Trophoblast cell (in vitro differentiated cells and primary cell): ENCODE data around the gene EPS8L1. TPM values are rescaled to one million over a fixed set of nuclear protein-coding genes. Genes with fewer than 3 reads are reported as not detected.
"Not testable (repeated sequence)": the region's sequence is repeated elsewhere in the genome, so short reads cannot be mapped to it uniquely, and the experiment has no call there.

Source experiments
- DNase-seq, 2 donors: peaks; one replicate each; pipeline ENCODE4 v3.0.0-alpha.2; 2016
- H2AFZ ChIP-seq: 2 replicates; pipeline ENCODE4 v1.6.1; 2013; ENCODE audit warnings: low read length, moderate library complexity, mild to moderate bottlenecking; ENCODE audit not compliant: insufficient read depth, poor library complexity
- H2AK5ac ChIP-seq: 2 replicates; pipeline ENCODE4 v1.6.1; 2013; ENCODE audit warnings: mild to moderate bottlenecking, low read length
- H2BK120ac ChIP-seq: 2 replicates; pipeline ENCODE4 v1.6.1; 2013; ENCODE audit warnings: low read length, mild to moderate bottlenecking, moderate library complexity; ENCODE audit not compliant: insufficient read depth, poor library complexity
- H2BK12ac ChIP-seq: 2 replicates; pipeline ENCODE4 v1.6.1; 2013; ENCODE audit warnings: mild to moderate bottlenecking, low read length, moderate library complexity
- H2BK5ac ChIP-seq: 2 replicates; pipeline ENCODE4 v1.6.1; 2013; ENCODE audit warnings: low read length, low read depth, moderate library complexity, mild to moderate bottlenecking; ENCODE audit not compliant: poor library complexity
- H3K14ac ChIP-seq: 2 replicates; pipeline ENCODE4 v1.6.1; 2013; ENCODE audit warnings: mild to moderate bottlenecking, low read length
- H3K18ac ChIP-seq: 2 replicates; pipeline ENCODE4 v1.6.1; 2013; ENCODE audit warnings: mild to moderate bottlenecking, low read length
- H3K23ac ChIP-seq: 2 replicates; pipeline ENCODE4 v1.6.1; 2013; ENCODE audit warnings: low read length
- H3K27ac ChIP-seq: 2 replicates; pipeline ENCODE4 v1.5.1; 2013; ENCODE audit warnings: low read depth, mild to moderate bottlenecking, inconsistent platforms, low read length, moderate library complexity
- H3K27me3 ChIP-seq: 2 replicates; pipeline ENCODE4 v1.6.1; 2013; ENCODE audit warnings: inconsistent platforms, mild to moderate bottlenecking, low read length, moderate library complexity; ENCODE audit not compliant: insufficient read depth
- H3K36me3 ChIP-seq, 2 experiments: 1 replicate in 1 of 2; 2 replicates in 1 of 2; pipeline ENCODE4 v1.6.1; 2013; ENCODE audit warnings: low read length in 2 of 2, mild to moderate bottlenecking in 2 of 2, moderate library complexity in 1 of 2; ENCODE audit not compliant: insufficient read depth in 2 of 2, control insufficient read depth in 1 of 2
- H3K4ac ChIP-seq: 2 replicates; pipeline ENCODE4 v1.6.1; 2013; ENCODE audit warnings: low read depth, mild to moderate bottlenecking, low read length, moderate library complexity
- H3K4me1 ChIP-seq, 2 experiments: 1 replicate in 1 of 2; 2 replicates in 1 of 2; pipeline ENCODE4 v1.6.1; 2013; ENCODE audit warnings: low read length in 2 of 2, mild to moderate bottlenecking in 2 of 2, moderate library complexity in 1 of 2; ENCODE audit not compliant: insufficient read depth in 2 of 2, control insufficient read depth in 1 of 2
- H3K4me2 ChIP-seq: 2 replicates; pipeline ENCODE4 v1.6.1; 2013; ENCODE audit warnings: inconsistent platforms, mild to moderate bottlenecking, low read length, moderate library complexity
- H3K4me3 ChIP-seq: 2 replicates; pipeline ENCODE4 v1.5.1; 2013; ENCODE audit warnings: mild to moderate bottlenecking, low read depth, low read length, inconsistent platforms
- H3K79me1 ChIP-seq: one replicate; pipeline ENCODE4 v1.6.1; 2013; ENCODE audit warnings: low read length
- H3K79me2 ChIP-seq: 2 replicates; pipeline ENCODE4 v1.6.1; 2013; ENCODE audit warnings: low read length, mild to moderate bottlenecking; ENCODE audit not compliant: control insufficient read depth, insufficient read depth, poor library complexity
- H3K9ac ChIP-seq: 2 replicates; pipeline ENCODE4 v1.6.1; 2013; ENCODE audit warnings: mild to moderate bottlenecking, low read length
- H3K9me3 ChIP-seq: 2 replicates; pipeline ENCODE4 v1.6.1; 2013; ENCODE audit warnings: low read depth, mild to moderate bottlenecking, control low read depth, inconsistent platforms, low read length; ENCODE audit not compliant: insufficient read depth
- H4K12ac ChIP-seq: 2 replicates; pipeline ENCODE4 v1.6.1; 2013; ENCODE audit warnings: low read depth, mild to moderate bottlenecking, low read length, moderate library complexity
- H4K8ac ChIP-seq: 2 replicates; pipeline ENCODE4 v1.6.1; 2013; ENCODE audit warnings: low read depth, mild to moderate bottlenecking, low read length, moderate library complexity
- H4K91ac ChIP-seq: one replicate; pipeline ENCODE4 v1.6.1; 2013; ENCODE audit warnings: low read depth, mild to moderate bottlenecking, low read length, moderate library complexity
- WGBS: extraction: QIAGEN DNeasy Blood & Tissue Kit; methylation state at CpG from one replicate; pipeline ENCODE4 v1.1.7; 2013; ENCODE audit warnings: missing lambda C conversion rate; ENCODE audit not compliant: insufficient read length, insufficient coverage; ENCODE audit errors: extremely low coverage; 5-methylcytosine and 5-hydroxymethylcytosine counted together
- polyA plus RNA-seq: library from polyadenylated mRNA; stranded (reverse); fragments of 200-250 nt; gene quantifications from 2 replicates; pipeline ENCODE4 v1.2.3, GENCODE V29; 2013

Gene EPS8L1
- polyA plus RNA-seq: 188 and 197 TPM in 2 replicates

DNA sequence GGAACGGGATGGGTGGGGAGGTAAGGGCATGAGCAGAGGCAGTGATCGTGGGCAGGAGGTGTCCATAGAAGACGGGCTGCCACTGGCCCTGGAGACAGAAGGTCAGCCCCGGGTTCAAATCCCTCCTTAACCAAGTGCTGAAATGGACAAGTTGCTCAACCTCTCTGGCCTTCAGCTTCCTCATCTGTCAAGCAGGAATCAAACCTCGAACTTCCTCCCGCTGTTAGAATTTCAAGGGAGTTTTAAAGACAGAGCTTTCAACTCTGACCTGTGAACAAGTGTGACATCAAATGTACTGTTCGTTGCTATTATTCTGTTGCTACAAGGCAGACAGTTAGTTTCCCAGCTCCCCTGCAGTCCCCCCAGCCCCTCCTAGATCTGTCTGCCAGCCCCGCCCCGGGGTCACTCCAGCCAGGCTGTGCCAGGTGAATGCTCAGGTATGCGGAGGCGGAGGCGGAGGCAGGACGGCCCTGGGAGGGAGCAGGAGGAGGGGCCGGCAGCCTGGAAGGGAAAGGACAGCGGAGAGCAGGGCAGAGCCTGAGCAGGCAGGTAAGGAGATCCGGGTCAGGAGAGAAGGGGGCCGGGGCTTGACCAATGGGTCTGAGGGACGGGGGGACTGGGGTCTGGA lies at the start of gene EPS8L1:
Gene EPS8L1 (plus strand): TSS at position 499 of the 628 bp plus-strand sequence. CDS start 576 bp downstream, outside the sequence.
- Histone ChIP-seq H3K23ac (no peak within 1 kb of the TSS), H2BK120ac (peak within 1 kb of the TSS; percentile 51), H3K4ac (peak within 1 kb of the TSS; percentile 69), H3K36me3 (peaks cover 3 to 5% of the 10 kb centered on the region in 2 experiments), H2AFZ (no peak within 1 kb of the TSS), H4K91ac (peak within 1 kb of the TSS; percentile 79), H2BK12ac (peak within 1 kb of the TSS; percentile 77), H3K27ac (peak within 1 kb of the TSS; percentile 59), H3K4me2 (peak within 1 kb of the TSS; percentile 14), H3K18ac (peak within 1 kb of the TSS; percentile 34), H3K79me1 (peaks cover 14% of the 10 kb centered on the region), H3K4me1 (peaks cover 10 to 18% of the 10 kb centered on the region in 2 experiments), H4K12ac (peak within 1 kb of the TSS; percentile 59), H3K79me2 (peaks cover 9% of the 10 kb centered on the region), H3K9me3 (peaks cover 3% of the 10 kb centered on the region), H2AK5ac (peak within 1 kb of the TSS; percentile 85), H2BK5ac (peak within 1 kb of the TSS; percentile 54), H3K9ac (no peak within 1 kb of the TSS), H3K14ac (peak within 1 kb of the TSS; percentile 95), H4K8ac (peak within 1 kb of the TSS; percentile 90), H3K4me3 (peak within 1 kb of the TSS; percentile 42), H3K27me3 (no peaks in the 10 kb centered on the region)
- WGBS: no CpG with 5 or more reads among the region's 18 CpGs
- peak; percentile 82 to 84 for DNase-seq

DNA sequence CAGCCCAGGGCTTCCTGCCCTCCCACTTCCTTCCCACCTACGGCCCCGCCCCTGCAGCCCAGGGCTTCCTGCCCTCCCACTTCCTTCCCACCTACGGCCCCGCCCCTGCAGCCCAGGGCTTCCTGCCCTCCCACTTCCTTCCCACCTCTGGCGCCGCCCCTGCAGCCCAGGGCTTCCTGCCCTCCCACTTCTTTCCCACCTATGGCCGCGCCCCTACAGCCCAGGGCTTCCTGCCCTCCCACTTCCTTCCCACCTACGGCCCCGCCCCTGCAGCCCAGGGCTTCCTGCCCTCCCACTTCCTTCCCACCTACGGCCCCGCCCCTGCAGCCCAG lies 48.6 kb upstream of the EPS8L1 start:
- H2AK5ac ChIP-seq, H2BK12ac ChIP-seq, H4K8ac ChIP-seq, H3K4me3 ChIP-seq, H3K14ac ChIP-seq, H3K79me2 ChIP-seq, H3K23ac ChIP-seq, H3K4me1 ChIP-seq, H2BK120ac ChIP-seq, H3K9me3 ChIP-seq, H2AFZ ChIP-seq, H3K18ac ChIP-seq, H3K4me2 ChIP-seq, H3K4ac ChIP-seq, H3K27me3 ChIP-seq, H3K27ac ChIP-seq, DNase-seq, H3K9ac ChIP-seq, H3K79me1 ChIP-seq, H2BK5ac ChIP-seq, H4K12ac ChIP-seq, H3K36me3 ChIP-seq, H4K91ac ChIP-seq: not testable (repeated sequence)
- WGBS: no CpG with 5 or more reads among the region's 12 CpGs

DNA sequence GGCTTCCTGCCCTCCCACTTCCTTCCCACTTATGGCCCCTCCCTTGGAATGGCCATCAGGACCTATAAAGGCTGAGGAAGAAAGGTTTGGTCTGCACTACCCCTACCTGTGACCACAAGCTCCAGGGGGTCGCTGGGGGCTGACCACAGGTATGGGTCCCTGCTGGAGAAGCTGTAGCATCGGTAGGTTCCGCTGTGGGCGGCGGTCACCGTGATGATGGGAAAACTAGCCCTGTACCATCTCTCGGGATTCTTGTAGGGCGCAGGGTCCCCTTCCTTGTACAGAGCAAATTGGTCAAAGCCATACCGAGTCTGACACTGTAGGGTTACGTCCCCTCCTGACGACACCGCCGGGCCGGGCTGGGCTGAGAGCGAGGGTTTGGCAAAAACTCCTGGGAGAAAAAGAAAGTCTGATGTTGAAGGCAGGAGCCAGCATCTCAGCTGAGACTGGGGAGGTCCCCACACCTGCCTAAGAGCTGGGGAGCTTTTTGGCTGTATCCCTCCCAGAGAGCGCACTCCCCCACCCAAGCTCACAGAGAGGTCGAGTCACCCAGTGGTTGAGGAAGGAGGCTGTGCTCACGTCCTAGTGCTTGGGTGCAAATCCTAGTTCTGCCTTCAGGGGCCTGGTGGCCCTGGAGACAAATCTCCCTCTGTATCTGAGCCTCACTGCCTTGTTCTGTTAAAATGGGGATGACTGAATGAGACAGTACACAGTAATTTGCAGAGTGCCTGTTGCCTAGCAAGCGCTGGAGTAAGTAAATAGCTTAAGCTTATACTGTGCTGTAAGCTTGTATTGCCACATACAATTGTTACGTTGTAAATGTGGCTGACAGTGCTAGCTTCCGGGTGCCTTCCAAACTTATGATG lies 48.0 kb upstream of the EPS8L1 start:
- no CpG with 5 or more reads among the region's 21 CpGs for WGBS
- Histone ChIP-seq H3K9ac (no peak overlapping the region), H3K79me2 (no peaks in the 10 kb centered on the region), H2BK12ac (no peak overlapping the region), H2BK5ac (no peak overlapping the region), H3K4me3 (no peak overlapping the region), H3K4ac (no peak overlapping the region), H3K14ac (no peak overlapping the region), H4K12ac (peak overlapping the region; percentile 9), H3K27ac (peak overlapping the region; percentile 2), H2BK120ac (no peak overlapping the region), H2AFZ (no peak overlapping the region), H3K4me1 (no peaks in the 10 kb centered on the region), H3K23ac (no peak overlapping the region), H3K4me2 (no peak overlapping the region), H3K36me3 (peaks cover 2 to 6% of the 10 kb centered on the region in 2 experiments), H3K9me3 (peaks cover 4% of the 10 kb centered on the region), H3K18ac (no peak overlapping the region), H3K27me3 (no peaks in the 10 kb centered on the region), H4K91ac (no peak overlapping the region), H3K79me1 (no peaks in the 10 kb centered on the region), H4K8ac (no peak overlapping the region), H2AK5ac (no peak overlapping the region)
- peak; percentile 75 to 91 for DNase-seq

DNA sequence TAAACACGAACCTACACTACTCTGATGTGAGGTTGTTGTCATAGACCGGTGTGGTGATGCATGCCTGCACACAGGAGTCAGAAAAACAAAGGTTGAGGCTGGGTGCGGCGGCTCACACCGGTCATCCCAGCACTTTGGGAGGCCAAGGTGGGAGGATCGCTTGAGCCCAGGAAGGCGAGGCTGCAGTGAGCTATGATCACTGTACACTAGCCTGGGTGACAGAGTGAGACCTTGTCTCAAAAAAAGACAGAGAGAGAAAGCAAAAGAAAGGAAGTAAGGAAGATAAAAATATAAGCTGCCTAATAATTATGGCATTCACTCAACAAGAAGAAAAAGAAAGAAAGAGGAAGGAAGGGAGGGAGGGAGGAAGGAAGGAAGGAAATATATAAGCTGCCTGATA lies 46.9 kb upstream of the EPS8L1 start:
- H3K9me3 ChIP-seq: peaks cover 6% of the 10 kb centered on the region
- no peak overlapping the region for H2AK5ac ChIP-seq
- H3K79me2 ChIP-seq: no peaks in the 10 kb centered on the region
- H3K79me1 ChIP-seq: no peaks in the 10 kb centered on the region
- H4K8ac ChIP-seq: no peak overlapping the region
- no peak overlapping the region for H2BK12ac ChIP-seq
- DNase-seq: peak in 1 of 2 donors; percentile 34
- no peak overlapping the region for H3K9ac ChIP-seq
- no peak overlapping the region for H2BK5ac ChIP-seq
- WGBS: no CpG with 5 or more reads among the region's 7 CpGs
- H3K14ac ChIP-seq: no peak overlapping the region
- H2AFZ ChIP-seq: no peak overlapping the region
- H4K12ac ChIP-seq: no peak overlapping the region
- H3K4ac ChIP-seq: no peak overlapping the region
- no peak overlapping the region for H3K27ac ChIP-seq
- H3K23ac ChIP-seq: no peak overlapping the region
- no peak overlapping the region for H3K18ac ChIP-seq
- no peak overlapping the region for H3K4me2 ChIP-seq
- peaks cover 0 to 6% of the 10 kb centered on the region in 2 experiments for H3K36me3 ChIP-seq
- no peak overlapping the region for H4K91ac ChIP-seq
- no peaks in the 10 kb centered on the region for H3K4me1 ChIP-seq
- no peaks in the 10 kb centered on the region for H3K27me3 ChIP-seq
- H2BK120ac ChIP-seq: no peak overlapping the region
- H3K4me3 ChIP-seq: no peak overlapping the region
